GOT3 (cell line): Measurements from ENCODE around the gene RDH13.
"Not testable (repeated sequence)": the region's sequence is repeated elsewhere in the genome, so short reads cannot be mapped to it uniquely, and the experiment has no call there.

Experiments
- DNase-seq: peaks from one replicate; lab custom pipeline; 2025; ENCODE audit warnings: mixed read lengths; lab: John Stamatoyannopoulos, UW

Gene RDH13

DNA sequence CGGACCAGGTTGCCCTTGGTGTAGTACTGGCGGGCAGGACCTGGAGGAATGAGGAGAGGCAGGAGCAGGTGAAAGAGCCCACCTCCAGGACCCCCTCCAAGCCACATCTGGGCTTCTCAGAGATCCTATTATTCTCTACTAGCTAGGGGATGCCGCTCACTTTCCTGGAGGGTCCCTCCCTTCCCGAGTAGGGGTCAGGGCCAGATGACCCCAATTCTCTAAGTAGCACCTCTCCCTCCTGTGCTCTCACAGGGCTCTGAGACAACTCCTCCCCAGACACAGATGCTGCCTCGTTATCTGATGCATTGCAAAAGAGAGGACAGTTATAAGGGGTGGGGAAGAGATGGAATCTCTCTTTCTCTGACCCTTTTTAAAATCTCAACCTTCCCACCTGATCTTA is 47.8 kb downstream of the RDH13 start:
- DNase-seq = no peak

DNA sequence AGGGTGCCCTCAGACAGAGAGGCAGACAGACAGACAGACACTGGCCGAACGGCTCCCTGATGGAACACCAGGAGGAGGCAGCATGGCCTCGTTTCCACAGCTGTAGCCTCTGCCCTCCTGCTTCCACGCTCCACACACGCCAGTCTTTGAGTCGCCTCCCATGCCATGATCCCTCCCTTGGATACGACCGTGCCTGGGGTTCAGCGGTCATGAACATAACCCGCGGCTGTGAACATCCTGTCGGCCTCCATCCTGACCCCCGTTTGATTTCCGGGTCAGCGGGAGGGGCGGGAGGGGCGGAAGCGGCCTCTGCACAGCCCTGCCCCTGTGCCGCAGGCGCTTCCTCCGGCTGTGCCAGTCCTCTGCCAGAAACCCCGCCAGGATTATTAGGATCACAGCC is 48.2 kb downstream of the RDH13 start:
- DNase-seq = no peak

DNA sequence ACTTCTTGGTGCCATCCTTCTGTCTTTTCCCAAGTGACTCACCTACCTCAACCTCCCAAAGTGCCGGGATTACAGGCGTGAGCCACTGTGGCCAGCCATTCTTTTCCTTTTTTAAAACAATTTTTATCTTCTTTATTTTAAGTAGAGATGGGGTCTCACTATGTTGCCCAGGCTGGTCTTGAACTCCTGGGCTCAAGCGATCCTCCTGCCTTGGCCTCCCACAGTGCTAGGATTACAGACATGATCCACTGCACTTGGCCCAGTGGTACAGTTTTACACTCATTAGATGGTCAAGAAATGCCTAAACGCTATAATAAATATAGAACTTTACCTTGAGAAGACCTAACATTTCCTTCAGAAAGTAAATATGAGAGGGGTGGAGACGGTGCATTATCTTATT is 49.4 kb downstream of the RDH13 start:
- DNase-seq = no peak

DNA sequence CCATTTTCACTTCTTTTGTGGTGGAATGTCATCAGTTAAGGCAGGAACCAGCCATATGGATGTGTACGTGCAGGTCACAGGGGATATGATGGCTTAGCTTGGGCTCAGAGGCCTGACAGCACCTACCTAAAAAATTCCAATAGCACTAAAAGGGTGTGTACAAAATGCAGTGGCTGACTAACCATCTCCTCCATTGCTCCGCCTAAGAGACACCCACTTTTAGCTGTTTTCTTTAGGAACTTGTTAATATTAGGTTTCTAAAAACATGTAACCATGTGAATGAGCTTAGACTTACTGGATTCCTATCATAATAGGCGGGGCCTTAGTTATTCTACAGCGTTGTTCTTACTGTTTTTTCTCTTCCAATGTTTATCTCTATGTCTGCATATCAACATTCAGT is 50.6 kb downstream of the RDH13 start:
- no peak for DNase-seq

DNA sequence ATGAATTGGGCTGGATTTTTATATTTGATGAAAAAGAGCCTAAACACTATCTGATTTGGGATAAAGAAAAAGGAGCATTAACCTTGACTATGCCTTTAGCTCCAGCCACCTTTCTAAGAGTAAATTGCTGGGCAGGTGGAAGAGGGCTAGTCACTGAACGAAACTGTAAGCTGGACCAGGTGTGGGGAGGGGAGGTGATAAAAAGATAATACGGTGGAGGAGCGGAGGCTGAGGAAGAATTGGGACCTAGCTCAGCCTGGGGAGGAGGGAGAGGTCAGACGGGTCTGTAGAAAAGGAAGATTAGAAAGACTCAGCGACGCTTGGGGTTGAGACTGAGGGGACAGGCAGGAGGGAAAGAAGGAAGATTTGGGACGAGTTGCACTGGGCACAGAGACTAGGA is 52.4 kb downstream of the RDH13 start:
- DNase-seq = not testable (repeated sequence)

DNA sequence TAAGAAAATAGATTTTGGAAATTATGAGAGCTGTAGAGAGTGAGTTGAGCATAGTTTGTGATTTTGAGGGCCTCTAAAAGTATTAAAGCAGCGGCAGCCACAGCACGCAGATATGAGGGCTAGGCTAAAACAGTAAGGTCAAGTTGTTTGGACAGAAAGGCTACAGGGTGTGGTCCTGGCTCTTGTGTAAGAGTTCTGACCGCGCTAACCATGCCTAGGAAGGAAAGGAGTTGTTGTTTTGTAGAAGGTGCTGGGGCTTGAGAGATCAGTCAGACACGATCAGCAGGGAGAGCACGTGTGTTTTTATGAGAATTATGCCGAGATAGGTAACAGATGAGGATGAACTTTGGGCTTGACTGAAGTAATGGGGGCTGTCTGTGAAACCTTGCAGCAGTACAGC is 54.2 kb downstream of the RDH13 start:
- not testable (repeated sequence) for DNase-seq

DNA sequence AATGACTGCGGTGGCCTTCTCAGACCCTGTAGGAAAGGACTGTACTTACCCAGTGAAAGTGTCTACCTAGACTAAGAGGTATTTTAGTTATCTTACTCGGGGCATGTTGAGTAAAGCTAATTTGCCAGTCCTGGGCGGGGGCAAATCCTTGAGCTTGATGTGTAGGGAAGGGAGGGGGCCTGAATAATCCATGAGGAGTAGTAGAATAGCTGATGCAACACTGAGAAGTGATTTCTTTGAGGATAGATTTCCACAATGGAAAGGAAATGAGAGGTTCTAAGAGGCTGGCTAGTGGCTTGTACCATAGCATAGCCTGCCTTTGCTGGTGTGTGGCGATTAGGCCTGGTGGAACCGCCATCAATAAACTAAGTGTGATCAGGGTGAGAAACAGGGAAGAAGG is 54.8 kb downstream of the RDH13 start:
- not testable (repeated sequence) for DNase-seq

DNA sequence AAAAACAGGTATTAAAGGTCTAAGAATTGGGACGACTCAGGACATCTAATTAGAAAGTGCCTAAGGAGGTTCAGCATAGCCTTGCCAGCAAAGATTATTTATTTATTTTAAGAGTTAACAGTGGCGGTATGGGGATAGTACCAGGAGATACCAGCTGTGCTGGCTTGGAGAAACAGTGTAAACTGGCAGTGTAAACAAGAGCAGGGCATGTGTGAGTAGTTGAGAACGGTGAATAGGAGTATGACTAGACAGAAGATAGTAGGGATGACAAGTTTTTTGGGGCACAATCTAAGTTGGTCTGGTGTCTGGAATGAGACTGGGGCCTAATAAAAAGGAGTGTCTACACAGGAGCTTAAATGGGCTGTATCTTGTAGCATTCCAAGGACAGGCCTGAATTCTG is 55.4 kb downstream of the RDH13 start:
- not testable (repeated sequence) for DNase-seq

DNA sequence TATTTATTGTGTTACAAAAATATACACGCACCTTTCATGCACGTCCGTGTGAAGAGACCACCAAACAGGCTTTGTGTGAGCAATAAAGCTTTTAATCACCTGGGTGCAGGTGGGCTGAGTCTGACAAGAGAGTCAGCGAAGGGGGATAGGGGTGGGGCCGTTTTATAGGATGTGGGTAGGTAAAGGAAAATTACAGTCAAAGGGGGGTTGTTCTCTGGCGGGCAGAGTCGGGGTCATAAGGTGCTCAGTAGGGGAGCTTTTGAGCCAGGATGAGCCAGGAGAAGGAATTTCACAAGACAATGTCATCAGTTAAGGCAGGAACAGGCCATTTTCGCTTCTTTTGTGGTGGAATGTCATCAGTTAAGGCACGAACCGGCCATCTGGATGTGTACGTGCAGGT is 56.2 kb downstream of the RDH13 start:
- not testable (repeated sequence) for DNase-seq

DNA sequence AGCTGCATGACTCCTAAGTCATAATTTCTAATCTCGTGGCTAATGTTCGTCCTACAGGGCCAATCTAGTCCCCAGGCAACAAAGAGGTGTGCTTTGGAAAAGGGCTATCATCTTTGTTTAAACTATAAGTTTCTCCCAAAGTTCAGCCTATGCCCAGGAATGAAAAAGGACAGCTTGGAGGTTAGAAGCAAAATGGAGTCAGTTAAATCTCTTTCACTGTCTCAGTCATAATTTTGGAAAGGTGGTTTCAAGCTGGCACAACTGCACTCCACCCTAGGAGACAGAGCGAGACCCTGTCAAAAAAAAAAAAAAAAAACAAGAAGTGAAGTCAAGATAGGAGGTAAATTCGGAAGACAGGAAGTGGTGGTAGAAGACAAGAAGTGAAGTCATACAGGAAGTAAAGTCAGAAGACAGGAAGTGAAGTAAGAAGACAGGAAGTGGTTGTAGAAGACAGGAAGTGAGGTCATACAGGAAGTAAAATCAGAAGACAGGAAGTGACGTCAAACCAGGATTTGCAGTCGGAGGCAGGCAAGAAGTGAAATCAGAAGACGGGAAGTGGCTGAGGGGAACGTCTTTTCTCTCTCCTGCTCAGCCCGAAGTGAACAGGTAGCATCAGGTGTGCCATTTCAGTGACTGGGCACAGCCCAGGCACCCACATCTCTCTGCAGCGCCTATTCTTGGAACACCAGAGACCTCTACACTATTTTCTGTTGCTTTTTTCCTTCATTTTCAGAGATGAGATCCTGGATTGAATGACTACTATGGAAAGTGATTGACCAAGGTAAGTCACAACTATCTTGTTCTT is 57.1 kb downstream of the RDH13 start:
- DNase-seq = no peak

DNA sequence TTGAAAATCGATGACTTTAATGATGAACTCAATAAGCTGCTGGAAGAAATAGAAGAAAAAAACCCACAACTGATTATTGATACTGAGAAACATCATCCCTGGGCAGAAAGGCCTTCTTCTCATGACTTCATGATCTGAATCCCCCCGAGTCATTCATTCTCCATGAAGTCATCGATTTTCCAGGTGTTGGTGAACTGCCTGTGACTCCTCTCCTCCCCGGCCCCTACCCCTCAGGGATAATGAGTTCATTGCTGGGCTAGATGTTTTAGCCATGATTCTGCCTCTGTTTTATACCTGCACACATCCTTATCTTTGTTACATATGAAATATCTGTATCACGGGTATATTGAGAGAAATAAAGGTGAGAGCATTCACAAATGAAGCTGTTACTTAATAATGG is 62.2 kb downstream of the RDH13 start:
- no peak for DNase-seq

DNA sequence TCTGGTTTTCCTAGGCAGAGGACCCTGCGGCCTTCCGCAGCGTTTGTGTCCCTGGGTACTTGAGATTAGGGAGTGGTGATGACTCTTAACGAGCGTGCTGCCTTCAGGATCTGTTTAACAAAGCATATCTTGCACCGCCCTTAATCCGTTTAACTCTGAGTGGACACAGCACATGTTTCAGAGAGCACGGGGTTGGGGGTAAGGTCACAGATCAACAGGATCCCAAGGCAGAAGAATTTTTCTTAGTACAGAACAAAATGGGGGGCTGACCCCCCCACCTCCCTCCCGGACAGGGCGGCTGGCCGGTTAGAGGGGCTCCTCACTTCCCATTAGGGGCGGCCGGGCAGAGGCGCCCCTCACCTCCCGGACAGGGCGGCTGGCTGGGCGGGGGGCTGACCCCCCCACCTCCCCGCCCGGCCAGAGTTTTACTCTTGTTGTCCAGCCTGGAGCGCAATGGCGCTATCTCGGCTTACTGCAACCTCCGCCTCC is 64.2 kb downstream of the RDH13 start:
- not testable (repeated sequence) for DNase-seq

DNA sequence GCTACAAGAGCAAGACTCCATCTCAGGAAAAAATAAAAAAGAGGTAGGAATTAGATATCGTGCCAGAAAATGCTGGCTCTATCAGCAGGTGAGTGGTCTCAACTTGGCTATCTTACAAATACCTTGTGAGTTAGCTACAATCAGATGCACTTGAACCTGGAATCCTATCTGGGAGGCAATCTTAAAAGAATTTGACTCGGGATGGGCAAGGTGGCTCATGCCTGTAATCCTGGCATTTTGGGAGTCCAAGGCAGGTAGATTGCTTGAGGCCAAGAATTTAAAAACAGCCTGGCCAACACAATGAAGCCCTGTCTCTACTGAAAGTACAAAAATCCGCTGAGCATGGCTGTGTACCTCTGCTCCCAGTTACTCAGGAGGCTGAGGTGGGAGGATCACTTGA is 67.4 kb downstream of the RDH13 start:
- DNase-seq = no peak
